Stimulated activated CD4-positive, alpha-beta T cell treated with anti-CD3 and anti-CD28 coated beads, Interleukin-1b, Interleukin-23, amount 100 ng/mL, for 1 hour (primary cell): ENCODE data around the gene GNL2.
"Not testable (repeated sequence)": the region's sequence is repeated elsewhere in the genome, so short reads cannot be mapped to it uniquely, and the experiment has no call there.

Source experiments
- DNase-seq, 2 donors: peaks; one replicate each; pipeline ENCODE4 v3.0.0-alpha.2; 2020; ENCODE audit warnings: low read depth in 2 of 2

Gene GNL2

GRCh38 chr1:37559957-37560379, 35.8 kb downstream of the GNL2 start:
- not testable (repeated sequence) for DNase-seq

GRCh38 chr1:37559080-37559479, 36.7 kb downstream of the GNL2 start:
- DNase-seq: no peak

GRCh38 chr1:37558411-37558810, 37.3 kb downstream of the GNL2 start:
- DNase-seq: no peak

GRCh38 chr1:37557402-37557801, 38.3 kb downstream of the GNL2 start:
- no peak for DNase-seq

- no peak for DNase-seq
Observed at GRCh38 chr1:37556712-37557196, 39.0 kb downstream of the GNL2 start, which contains the start of gene DNALI1. Gene DNALI1, plus strand, starts transcription at chr1:37556940. Its CDS starts 55 bp downstream, at chr1:37556995.

GRCh38 chr1:37553927-37554808, 41.6 kb downstream of the GNL2 start, which contains the start of gene SNIP1:
Gene SNIP1, minus strand, starts transcription at chr1:37554293. Its CDS starts 64 bp downstream, at chr1:37554229.
- peak; percentile 71 for DNase-seq

- DNase-seq: no peak
Observed at GRCh38 chr1:37553598-37553926, 42.2 kb downstream of the GNL2 start.

GRCh38 chr1:37549341-37549740, 46.4 kb downstream of the GNL2 start:
- no peak for DNase-seq

GRCh38 chr1:37545019-37545418, 50.7 kb downstream of the GNL2 start:
- no peak for DNase-seq

- DNase-seq: no peak
Observed at GRCh38 chr1:37544530-37544929, 51.2 kb downstream of the GNL2 start.

GRCh38 chr1:37540036-37540785, 55.5 kb downstream of the GNL2 start:
- DNase-seq: no peak

- DNase-seq: not testable (repeated sequence)
Observed at GRCh38 chr1:37539154-37539553, 56.6 kb downstream of the GNL2 start.

- DNase-seq: no peak
Observed at GRCh38 chr1:37537378-37537777, 58.4 kb downstream of the GNL2 start.

- DNase-seq: no peak
Observed at GRCh38 chr1:37533317-37534093, 62.2 kb downstream of the GNL2 start.

- DNase-seq: not testable (repeated sequence)
Observed at GRCh38 chr1:37532418-37533156, 63.1 kb downstream of the GNL2 start.

- not testable (repeated sequence) for DNase-seq
Observed at GRCh38 chr1:37529888-37530287, 65.8 kb downstream of the GNL2 start.

GRCh38 chr1:37519613-37520012, 76.1 kb downstream of the GNL2 start:
- no peak for DNase-seq

- DNase-seq: not testable (repeated sequence)
Observed at GRCh38 chr1:37518929-37519328, 76.8 kb downstream of the GNL2 start.

- DNase-seq: not testable (repeated sequence)
Observed at GRCh38 chr1:37518241-37518640, 77.5 kb downstream of the GNL2 start.

- no peak for DNase-seq
Observed at GRCh38 chr1:37517569-37517968, 78.2 kb downstream of the GNL2 start.
